Measurements from ENCODE around the gene DEFB115.
"Not testable (repeated sequence)": the region's sequence is repeated elsewhere in the genome, so short reads cannot be mapped to it uniquely, and the experiment has no call there.

DEFB115 gene, protein sequence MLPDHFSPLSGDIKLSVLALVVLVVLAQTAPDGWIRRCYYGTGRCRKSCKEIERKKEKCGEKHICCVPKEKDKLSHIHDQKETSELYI
- total RNA-seq = 0 reads per million in 2 donors

DNA sequence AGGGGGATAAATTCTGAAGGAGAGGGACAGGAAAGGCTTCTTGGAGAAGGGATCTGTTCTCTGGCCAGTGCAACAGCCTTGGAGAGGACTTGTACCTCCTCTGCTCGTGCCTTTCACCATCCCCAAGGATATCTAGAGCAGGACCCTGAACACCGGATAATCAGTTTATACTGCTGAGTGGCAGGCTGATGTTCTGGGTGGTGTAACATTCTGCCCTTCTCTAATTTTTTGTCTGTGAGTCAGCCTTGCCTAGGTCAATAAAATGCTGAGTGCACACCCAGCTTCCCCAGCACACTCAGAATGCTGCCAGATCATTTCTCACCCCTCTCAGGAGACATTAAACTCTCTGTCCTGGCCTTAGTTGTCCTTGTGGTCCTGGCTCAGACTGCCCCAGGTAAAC, at the start of gene DEFB115:
DEFB115 (plus strand) TSS at position 301 of the 400 bp plus-strand sequence; CDS start at position 301, 0 bp downstream.
- no peak for DNase-seq

DNA sequence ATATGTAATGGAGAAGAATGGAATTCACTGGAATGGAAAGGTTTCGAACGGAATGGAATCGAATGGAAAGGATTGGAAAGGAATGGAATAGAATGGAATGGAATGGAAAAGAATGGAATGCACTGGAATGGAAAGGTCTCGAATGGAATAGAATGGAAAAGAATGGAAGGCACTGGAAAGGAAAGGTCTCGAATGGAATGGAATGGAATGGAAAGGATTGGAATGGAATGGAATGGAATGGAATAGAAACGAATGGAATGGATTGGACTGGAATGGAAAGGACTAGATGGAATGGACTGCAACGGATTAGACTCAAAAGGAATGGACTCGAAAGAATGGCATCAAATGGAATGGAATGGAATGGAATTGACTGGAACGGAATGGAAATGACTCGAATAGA, 20.5 kb upstream of the DEFB115 start:
- DNase-seq = no peak

DNA sequence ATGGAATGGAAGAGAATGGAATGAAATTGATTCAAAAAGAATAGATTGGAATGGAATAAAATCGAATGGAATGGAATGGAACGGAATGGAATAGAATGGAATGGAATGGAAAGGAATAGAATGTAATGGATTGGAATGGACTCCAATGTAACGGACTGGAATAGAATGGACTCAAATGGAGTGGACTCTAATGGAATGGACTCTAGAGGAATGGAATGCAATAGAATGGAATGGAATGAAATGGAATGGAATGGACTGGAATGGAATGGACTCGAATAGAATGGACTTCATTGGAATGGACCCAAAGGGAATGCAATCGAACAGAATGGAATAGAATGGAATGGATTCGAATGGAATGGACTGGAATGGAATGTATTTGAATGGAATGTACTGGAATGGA, 19.7 kb upstream of the DEFB115 start:
- DNase-seq = no peak

DNA sequence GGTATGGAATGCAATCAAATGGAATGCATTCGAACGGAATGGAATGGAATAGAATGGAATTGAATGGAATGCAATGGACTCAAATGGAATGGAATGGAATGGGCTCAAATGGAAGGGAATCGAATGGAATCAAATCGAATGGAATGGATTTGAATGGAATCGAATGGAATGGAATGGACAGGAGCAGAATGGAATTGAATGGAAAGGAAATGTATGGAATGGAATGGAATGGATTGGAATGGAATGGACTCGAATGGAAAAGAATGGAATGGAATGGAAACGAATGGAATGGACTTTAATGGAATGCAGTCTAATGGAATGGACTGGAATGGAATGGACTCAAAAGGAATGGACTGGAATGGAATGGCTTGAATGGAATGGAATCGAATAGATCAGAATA, 18.3 kb upstream of the DEFB115 start:
- DNase-seq = no peak

DNA sequence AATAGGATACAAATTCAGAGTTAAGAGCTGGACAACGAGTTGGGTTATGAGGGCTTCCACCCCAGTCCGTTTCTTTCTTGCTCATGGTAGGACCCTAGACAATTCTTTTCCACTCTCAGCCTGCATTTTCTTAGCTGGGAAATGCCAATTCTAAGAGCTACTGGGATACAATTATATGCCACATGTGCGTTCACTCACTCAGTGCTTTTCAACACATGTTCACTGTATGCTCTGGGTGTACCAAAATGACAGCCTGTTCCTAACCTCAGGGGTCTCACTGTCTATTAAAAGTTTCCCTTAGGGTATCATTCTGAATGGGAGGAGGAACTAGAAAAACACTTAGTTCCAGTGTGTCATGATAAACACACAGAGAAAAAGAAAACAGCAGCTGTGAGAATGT, 505 bp upstream of the DEFB115 start:
- DNase-seq = no peak

DNA sequence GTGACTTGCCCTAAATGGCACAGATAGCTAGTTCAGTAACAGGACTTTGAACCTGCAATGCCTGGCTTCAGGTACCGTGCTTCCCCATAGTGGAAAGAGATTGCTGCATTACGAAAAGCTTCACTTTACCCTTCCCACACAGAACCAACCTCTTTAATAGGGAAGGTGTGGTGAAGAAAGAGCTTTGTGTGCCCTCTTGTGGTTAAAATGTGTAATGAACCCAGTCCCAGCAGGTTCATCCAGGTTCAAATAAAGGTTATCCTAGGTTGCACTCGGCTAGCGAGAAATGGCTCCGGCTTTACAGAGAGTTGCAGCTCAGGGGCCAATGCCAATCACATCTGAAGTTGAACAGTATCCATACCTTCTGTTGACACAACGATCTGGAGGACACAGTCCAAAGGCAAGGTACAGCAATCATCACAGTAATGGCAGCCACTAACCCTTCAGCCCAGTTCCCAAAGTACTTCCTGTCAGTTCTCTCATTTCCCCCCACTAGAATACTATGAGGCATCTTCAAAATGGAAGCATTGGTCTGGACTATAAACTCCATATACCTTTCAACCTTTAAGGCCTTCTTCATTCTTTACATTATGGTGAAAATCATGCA, 3.0 kb downstream of the DEFB115 start:
- DNase-seq = peak in 1 of 5 experiments; percentile 2

DNA sequence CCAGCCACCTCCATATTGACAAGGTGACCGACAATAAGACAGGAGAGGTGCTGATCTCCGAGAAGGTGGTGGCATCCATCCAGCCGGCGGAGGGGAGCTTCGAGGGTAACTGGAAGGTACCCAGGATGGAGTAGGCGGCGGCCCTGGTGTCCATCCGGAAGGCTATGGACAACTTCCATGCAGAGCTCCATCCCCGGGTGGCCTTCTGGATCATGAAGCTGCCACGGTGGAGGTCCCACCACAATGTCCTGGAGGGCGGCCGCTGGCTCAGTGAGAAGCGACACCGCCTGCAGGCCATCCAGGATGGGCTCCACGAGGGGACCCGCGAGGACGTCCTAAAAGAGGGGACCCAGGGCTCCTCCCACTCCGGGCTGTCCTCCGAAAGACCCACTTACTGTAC, 17.0 kb downstream of the DEFB115 start:
- DNase-seq = no peak

DNA sequence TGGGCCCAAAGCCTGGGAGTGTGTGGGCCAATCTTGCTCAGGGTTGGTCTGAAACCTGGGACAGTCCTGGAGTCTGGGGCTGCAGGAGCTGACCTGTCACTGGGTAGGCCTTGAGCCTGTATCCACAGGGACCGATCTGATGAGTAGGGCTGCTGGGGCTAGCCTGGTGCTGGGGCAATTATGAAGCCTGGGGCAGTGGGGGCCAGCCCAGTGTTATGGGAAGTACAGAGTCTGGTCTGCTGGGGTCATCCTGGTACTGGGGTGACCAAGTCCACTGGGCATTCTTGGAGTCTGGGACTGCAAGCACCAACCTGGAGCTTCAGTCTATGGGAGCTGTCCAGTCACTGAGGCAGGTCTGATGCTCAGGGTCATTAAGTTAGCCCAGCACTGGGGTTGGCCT, 20.7 kb downstream of the DEFB115 start:
- no peak for DNase-seq

DNA sequence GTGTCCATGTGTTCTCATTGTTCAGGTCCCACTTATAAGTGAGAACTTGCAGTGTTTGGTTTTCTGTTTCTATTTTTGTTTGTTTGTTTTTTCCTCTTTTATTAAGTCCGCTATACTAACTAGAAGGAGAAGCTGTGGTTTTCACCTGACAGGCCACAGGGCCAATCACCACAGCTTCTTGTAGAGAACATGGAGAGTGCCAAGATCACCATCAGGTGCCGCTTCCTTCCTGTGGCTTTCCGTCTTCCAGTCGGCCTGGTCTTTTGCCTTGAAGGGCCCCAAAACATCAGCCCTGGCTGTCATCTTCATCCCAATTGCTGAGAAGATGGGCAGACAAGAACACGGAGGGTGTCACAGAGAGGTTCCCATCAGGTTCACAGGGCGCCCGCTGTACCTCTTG, 27.5 kb downstream of the DEFB115 start:
- DNase-seq = not testable (repeated sequence)

DNA sequence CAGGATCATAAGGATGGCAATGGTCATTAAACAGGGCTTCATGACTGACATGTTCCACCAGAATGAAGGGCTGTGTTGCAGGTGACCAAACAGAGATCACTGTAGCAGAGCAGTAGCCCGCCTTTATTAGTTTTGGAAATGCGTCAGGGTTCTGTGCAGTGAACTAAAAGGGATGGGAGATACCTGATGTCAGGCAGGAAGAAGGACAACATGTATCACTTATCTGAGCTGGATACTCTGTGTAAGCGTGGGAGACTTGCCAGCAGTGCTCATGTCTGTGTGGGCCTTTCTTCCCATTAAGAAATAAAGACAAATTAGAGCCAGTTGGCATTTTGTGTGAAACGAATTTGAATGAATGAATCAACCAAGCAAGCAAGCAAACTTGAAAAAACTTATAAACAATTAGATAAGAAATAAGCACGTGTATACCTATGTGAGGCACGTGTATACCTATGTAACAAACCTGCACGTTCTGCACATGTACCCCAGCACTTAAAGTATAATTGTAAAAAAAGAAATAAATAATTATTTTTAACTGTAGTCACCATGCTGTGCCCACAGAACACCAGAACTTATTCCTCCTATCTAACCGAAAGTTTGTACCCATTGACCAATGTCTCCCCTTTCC, 51.2 kb downstream of the DEFB115 start, which contains the start of gene DEFB116:
DEFB116 (minus strand) TSS at position 51 of the 628 bp plus-strand sequence; CDS start at position 51, 0 bp downstream.
- DNase-seq = no peak
